GM19328 (cell line): ENCODE results near the gene POU3F1.

Experiments
- ATAC-seq: cut with Tn5 transposase; IDR thresholded peaks from one replicate; pipeline ENCODE4 v1.9.1; 2021; ENCODE audit warnings: mild to moderate bottlenecking, moderate library complexity; ENCODE audit not compliant: unreplicated experiment

The POU3F1 gene

GRCh38 chr1:38029081-38029681 lies 17.4 kb downstream of the POU3F1 start:
- no peak for ATAC-seq

DNA sequence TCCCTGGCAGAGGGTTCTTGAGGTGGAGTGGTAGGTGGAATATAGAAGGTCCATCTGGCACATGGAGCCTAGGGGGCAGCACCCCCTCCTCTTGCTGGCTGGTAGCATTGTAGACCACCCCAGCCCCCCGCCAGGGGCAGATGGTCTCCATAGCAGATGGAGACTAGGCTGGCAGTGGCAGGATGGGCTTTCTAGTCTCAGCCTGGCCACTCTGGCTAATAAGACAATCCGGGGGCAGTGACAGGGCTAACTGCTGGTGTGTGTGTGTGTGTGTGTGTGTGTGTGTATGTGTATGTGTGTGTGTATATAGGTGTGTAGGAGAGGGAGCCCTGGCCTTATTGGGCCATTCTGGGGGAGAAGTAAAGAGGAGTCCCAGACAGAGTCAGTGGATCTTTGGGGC lies 17.9 kb downstream of the POU3F1 start:
- no peak for ATAC-seq

DNA sequence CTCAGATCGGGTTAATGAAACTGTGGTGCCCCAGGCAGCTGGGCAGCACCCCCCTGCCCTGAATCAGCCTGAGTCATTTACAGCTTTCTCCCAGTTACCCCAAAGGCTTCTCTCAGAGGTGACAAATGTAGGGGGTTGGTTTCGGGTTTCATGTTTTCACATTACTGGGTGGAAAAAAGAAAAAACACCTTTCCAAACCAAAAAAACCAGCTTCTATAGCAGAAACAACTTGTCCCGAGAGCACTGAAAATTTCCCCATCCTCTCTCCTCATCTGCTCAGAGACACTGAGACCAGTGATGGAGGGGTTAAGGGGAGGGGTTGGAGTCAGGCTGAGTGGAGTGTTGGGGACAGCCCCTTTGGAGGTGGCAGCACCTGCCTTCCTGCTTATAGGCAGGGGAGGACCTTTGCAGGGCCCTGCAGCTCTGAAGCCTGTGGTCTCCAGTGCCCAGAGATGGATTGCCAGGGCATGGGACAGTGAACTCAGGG lies 18.4 kb downstream of the POU3F1 start:
- ATAC-seq, result no peak

GRCh38 chr1:38027201-38028104 lies 19.1 kb downstream of the POU3F1 start:
- no peak for ATAC-seq

DNA sequence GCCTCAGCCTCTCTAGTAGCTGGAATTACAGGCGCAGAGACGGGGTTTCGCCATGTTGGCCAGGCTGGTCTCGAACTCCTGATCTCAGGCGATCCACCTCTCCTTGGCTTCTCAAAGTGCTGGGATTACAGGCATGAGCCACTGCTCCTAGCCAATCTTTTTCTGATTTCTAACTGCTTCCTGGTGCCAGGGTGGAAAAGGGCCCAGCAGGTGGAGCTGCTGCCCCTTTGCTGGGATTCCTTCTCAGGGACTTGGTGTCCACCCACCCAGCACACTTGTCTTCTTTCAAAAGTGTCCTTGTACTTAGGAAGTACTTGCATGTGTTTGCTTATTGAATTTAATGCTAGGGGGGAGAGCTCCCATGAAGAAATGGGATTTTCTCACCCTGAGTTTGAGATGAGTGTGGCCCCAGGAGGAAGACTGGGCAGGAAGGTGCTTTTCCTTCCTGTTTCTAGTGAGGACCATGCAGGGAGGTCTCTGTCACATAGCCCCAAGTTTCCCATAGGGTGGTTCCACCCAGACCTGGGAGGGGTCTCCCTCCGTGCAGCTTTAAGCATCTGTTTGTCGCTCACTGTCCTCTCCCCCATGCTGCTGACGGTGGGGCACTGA lies 19.9 kb downstream of the POU3F1 start:
- ATAC-seq, result no peak

- ATAC-seq, result no peak
Observed at GRCh38 chr1:38025664-38026063, 20.9 kb downstream of the POU3F1 start.

DNA sequence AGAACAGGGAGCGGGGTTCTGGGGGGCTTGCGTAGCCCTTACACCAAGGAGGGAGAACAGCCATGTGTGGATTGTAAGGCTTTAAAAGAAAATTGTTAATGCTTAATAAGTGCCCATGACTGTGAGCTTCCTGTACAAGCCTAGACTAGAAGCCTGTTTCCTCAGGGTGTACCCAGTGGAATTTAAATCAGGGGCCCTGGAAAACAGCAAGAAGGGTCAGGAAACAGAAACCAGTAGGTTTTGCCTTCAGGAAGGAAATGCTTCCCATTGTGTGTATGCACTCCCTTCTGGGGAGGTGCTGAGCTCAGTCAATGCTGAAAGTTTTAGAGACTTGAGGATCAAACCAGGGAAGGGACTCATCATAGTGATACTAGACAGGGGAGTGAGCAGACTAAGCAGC lies 21.4 kb downstream of the POU3F1 start:
- ATAC-seq, result no peak

DNA sequence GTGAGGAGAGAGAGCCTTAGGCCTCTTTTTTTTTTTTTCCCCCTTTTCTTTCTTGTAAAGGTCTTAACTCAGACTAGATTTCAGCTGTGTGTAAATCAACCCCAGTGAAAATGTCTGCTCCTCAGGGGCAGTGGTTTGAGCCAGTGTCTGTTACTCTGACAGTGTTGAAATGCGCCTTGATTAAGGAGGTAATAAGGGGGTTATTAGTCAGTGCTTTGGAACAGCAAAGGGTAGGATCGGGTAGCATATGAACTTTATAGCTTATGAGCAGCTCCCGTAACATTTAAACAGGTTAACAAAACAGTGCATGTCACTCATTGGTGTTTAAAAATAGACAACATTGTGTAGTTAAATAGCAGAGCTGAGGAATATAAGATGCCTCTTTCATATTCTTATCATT lies 23.8 kb downstream of the POU3F1 start:
- ATAC-seq, result no peak

DNA sequence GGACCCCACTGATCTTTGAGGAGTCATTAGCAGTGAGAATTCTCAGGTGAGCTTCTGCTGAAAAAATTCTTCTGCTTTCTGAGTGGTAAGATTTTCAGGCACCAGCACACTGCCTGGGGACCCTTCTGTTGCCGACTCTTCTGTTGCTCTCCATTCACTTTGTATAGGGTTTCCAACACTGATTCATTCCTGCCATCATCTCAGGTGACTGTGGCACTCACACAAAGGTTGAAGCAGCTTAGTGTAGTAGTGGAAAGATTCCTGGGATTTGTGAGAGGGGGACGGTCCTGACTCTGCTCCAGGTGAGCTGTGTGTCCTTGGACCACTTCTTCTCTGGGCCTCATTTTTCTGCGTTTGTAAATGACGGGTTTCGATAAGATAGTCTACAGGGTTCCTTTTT lies 24.6 kb downstream of the POU3F1 start:
- ATAC-seq, result no peak

GRCh38 chr1:38020396-38020795 lies 26.2 kb downstream of the POU3F1 start:
- ATAC-seq, result no peak

DNA sequence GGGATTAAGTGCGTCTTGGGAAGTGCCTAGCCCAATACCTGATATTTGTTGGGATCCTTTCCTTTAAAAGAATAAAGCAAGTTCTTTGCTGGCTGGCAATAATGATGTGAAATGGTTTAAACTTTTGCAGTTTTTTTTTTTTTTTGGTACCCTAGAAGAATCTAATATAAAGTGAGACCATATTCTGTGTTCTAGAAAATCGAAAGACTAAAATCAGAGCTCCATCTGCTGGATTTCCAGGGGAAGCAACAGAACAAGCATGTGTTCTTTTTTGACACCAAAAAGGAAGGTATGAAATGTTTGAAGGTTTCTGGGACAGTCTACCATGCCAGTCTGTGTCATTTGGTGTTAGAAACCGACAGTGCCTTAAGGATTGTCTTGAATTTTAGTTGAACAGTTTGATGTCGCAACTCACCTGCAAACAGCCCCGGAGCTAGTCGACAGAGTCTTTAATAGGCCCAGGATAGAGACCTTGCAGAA lies 27.7 kb downstream of the POU3F1 start:
- ATAC-seq, result no peak

- ATAC-seq, result no peak
Observed at GRCh38 chr1:38015978-38016725, 30.4 kb downstream of the POU3F1 start.

DNA sequence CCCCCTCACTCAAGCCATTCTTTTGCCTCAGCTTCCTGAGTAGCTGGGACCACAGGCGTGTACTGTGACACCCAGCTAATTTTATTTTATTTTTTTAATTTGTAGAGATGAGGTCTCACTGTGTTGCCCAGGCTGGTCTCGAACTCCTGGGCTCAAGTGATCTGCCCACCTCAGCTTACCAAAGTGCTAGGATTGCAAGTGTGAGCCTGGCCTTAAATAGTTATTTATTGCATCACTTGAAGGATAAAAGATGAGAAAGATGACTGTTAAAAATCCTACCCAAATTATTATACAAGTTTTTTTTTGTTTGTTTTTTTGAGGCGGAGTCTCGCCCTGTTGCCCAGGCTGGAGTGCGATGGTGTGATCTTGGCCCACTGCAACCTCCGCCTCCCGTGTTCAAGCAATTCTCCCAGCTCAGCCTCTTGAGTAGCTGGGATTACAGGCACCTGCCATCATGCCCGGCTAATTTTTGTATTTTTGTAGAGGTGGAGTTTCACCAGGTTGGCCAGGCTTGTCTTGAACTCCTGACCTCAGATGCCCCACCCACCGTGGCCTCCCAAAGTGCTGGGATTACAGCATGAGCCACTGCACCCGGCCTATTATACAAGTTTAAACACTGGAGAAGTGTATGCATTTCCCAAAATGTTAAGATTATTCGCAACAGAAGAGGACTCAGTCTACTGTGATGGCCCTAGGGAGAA lies 31.7 kb downstream of the POU3F1 start:
- ATAC-seq, result no peak

GRCh38 chr1:38014171-38014570 lies 32.4 kb downstream of the POU3F1 start:
- ATAC-seq, result no peak

- ATAC-seq, result no peak
Observed at GRCh38 chr1:38013227-38013622, 33.4 kb downstream of the POU3F1 start.

DNA sequence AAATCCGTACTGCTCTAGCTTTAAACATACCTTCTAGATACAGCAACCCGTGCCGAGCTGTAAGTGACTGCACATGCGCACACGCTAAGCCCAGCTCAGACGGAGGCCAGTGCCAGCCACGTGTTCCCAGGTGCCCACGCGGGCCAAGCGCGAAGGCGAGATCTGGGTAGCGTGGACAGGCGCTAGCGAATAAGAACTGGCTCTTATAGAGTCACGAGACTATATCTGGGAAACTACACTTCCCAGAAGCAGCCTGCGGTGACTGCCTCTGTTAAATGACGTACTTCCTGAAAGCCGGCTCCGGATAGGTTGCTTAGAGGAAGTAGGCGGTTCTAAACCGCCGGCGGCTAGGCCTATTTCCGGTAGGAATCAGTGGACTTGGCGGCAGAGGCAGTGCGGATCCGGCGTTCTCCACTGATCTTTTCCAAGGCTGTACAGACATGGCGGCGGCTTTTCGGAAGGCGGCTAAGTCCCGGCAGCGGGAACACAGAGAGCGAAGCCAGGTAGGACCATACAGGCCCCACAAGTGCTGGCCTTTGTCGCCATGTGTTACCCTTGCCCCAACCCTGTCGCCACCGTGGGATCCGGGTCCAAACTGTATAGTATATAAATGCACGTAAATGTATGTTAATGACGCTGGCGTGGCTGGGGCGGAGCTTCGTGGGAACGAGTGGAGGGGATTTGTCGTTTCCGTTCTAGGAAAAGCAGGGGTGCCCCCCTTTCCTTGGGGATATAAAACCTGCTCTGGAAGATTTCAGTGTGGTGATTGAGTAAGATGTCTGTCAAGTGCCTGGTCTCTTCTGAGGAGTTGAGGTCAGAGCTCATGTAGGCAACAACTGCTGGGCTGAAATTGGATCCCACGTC lies 34.0 kb downstream of the POU3F1 start, which contains the start of gene UTP11:
Gene UTP11 (plus strand): TSS at position 372 of the 864 bp plus-strand sequence. CDS start 69 bp downstream, at position 441.
- ATAC-seq, result peak; percentile 86

DNA sequence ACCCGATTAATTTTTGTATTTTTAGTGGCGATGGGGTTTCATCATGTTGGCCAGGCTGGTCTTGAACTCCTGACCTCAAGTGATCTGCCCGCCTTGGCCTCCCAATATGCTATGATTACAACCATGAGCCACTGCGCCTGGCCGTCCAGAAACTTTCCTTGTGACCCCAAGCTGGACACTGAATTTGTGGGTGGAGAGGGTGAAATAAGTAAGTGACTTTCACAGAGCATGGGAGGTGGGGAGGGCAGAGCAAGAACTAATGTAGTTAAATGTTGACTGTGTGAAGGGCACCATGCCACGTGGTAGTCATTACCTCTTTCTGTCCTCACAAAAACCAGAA lies 36.8 kb downstream of the POU3F1 start:
- ATAC-seq, result no peak

GRCh38 chr1:38009088-38009840 lies 37.3 kb downstream of the POU3F1 start:
- no peak for ATAC-seq
